ENCODE data around the gene FKBP1B.
"Not testable (repeated sequence)": the region's sequence is repeated elsewhere in the genome, so short reads cannot be mapped to it uniquely, and the experiment has no call there.

The FKBP1B gene

DNA sequence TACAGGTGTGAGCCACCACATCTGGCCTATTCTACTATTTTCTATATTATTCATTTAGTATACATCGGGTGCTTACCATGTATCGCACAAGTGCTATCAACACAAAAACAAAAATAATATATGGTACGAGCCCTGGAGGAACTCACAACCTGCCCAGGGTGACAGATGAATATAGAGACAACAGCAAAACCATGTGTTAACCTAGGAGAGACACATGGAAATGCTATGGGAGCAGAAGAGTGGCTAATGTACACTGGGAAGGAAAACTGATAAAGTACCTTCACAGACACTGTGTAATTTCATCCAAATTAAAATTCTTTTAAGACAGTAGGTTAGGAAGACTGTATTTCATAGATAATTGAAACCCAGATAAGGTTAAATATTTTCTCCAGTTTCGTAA is 22.7 kb downstream of the FKBP1B start:
- DNase-seq: no peak

GRCh38 chr2:24073816-24074215 is 24.3 kb downstream of the FKBP1B start:
- no peak for DNase-seq

- no peak for DNase-seq
Observed at GRCh38 chr2:24075259-24075658, 25.7 kb downstream of the FKBP1B start.

DNA sequence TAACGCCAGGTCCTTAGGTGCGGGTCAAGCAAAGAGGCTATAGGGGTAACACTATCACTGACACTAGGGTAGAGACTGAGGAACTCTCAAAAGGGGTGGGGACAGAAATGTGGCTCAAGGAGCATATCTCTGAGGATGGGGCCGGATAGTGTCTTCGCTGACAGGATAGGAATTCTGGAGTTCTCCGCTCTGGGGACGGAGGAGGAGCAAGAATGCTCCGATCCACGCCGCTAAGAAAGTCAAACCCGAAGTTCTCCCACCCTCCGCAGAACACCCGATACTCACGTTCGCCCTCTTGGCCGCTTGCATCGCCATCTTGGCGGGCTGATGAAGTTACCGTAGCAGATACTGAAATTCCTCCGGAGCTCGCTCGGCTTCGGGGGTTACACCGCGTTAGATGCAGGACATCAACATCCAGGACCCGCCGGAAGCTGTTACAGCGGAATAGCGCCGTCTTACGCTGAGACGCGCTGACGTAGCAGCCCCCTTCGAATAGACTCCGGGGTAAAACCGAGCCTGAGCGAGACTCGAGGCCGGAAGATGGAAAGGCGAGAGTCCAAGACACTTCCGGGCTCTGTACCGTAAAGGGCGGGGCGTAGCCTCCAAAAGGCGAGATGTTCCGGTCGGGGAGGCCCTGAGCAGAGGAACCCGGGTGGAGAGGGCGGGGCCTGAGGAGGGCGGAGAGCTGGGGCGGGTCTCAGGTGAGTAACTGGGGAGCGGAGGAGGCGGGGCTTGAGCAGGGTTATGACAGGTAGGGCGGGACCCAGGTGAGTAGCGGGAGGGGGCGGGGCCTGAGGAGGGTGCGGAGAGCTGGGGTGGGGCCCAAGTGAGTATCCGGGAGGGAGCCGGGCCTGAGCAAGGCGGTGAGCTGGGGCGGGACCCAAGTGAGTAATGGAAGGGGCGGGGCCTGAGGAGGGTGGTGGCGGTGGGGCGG is 26.6 kb downstream of the FKBP1B start, which contains the start of gene SF3B6:
SF3B6 (minus strand) TSS at position 412 of the 934 bp plus-strand sequence; CDS start at position 315, 97 bp downstream.
- DNase-seq: peak; percentile 99

- DNase-seq: peak; percentile 15
Observed at GRCh38 chr2:24076849-24077534, 27.5 kb downstream of the FKBP1B start.

GRCh38 chr2:24077535-24077877 is 28.0 kb downstream of the FKBP1B start:
- no peak for DNase-seq

DNA sequence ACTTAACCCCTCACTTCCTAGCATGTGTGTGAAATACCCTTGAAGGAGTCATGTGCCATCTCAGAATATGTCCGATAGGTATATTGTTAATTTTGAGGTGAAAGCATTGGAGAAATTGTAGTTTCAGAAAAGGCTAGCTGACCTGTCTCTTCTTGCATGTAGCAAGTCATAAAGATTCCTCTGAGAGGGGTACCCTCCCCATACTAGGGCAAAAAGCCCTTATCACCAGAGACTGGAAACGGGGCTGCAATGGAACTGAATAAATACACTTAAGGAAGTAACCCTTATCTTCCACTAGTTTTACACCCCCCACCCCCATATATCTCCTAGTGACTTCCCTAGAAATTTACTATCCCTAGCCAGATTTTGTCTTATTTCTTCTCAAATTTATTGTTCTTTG is 28.3 kb downstream of the FKBP1B start:
- no peak for DNase-seq

DNA sequence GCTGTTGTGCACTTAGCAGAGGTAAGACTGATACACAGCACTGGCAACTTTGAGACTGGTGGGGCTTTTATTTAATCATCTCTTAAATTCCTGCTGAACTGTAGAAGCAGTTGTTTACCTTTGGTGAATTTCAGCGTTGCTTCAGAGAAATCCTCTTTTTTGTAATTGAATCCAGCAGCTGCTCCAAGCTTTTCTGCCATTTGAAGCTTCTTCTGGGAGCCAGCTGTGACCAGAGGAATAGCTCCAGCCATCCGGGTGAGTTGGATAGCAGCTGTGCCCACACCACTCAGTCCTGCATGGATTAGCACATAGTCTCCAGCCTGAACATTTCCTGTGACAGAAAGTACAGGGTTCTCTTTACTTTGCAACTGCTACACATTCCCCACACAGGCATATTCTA is 31.2 kb downstream of the FKBP1B start:
- DNase-seq: no peak

GRCh38 chr2:24082787-24083566 is 33.4 kb downstream of the FKBP1B start:
- DNase-seq: no peak

GRCh38 chr2:24083567-24084385 is 34.2 kb downstream of the FKBP1B start:
- no peak for DNase-seq

- peak; percentile 84 for DNase-seq
Observed at GRCh38 chr2:24084386-24085199, 35.1 kb downstream of the FKBP1B start, which contains the start of gene TP53I3. Gene TP53I3, minus strand, starts transcription at chr2:24084834. Its CDS starts 508 bp downstream, at chr2:24084326.

DNA sequence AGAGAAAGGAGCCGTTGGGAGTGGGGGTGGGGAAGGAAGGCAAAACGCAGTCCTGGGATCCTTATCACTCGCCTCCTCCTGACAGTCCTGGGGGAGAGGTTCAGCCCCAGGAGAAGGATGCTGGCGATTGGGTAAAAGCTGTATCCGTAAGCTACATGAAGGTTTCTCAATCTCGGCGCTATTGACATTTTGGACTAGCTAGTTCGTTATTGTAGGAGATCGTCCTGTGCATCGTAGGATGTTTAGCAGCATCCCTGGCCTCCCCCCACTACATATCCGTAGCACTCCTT is 35.6 kb downstream of the FKBP1B start:
- DNase-seq: no peak

GRCh38 chr2:24086241-24086640 is 36.7 kb downstream of the FKBP1B start:
- DNase-seq: no peak

- DNase-seq: no peak
Observed at GRCh38 chr2:24087032-24087431, 37.5 kb downstream of the FKBP1B start.

DNA sequence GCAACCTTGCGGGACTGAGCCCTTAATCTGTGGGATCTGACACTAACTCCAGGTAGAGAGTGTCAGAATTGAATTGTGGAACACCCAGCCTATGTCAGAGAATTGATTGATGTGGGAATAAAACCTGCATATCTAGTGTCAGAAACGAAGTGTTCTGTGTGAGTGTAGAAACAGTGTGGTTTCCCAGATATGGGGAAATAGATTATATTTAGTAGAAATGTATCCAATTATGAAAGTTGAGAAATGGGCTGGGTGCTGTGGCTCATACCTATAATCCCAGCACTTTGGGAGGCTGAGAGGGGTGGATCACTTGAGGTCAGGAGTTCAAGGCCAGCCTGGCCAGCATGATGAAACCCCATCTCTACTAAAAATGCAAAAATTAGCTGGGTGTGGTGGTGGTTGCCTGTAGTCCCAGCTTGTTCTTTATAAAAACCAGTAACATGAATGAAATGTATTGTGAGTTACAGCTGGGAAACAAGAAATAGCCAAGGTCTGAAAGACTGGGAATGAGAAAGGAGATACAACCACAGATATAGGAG is 39.3 kb downstream of the FKBP1B start:
- DNase-seq: no peak

DNA sequence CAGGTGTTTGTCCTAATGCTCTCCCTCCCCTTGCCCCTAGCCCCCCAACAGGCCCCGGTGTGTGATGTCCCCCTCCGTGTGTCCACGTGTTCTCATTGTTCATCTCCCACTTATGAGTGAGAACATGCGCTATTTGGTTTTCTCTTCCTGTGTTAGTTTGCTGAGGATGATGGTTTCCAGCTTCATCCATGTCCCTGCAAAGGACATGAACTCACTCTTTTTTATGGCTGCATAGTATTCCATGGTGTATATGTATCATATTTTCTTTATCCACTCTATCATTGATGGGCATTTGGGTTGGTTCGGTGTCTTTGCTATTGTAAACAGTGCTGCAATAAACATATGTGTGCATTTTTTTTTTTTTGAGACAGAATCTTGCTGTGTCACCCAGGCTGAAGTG is 43.7 kb downstream of the FKBP1B start:
- not testable (repeated sequence) for DNase-seq

DNA sequence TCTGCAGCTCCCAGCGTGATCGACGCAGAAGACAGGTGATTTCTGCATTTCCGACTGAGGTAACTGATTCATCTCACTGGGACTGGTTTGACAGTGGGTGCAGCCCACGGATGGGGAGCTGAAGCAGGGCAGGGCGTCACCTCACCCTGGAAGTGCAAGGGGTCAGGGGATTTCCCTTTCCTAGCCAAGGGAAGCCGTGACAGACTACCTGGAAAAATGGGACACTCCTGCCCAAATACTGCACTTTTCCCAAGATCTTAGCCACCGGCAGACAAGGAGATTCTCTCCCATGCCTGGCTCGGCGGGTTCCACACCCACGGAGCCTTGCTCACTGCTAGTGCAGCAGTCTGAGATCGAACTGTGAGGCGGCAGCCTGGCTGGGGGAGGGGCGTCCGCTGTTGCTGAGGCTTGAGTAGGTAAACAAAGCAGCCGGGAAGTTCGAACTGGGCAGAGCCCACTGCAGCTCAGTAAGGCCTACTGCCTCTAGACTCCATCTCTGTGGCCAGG is 45.7 kb downstream of the FKBP1B start:
- DNase-seq: not testable (repeated sequence)

DNA sequence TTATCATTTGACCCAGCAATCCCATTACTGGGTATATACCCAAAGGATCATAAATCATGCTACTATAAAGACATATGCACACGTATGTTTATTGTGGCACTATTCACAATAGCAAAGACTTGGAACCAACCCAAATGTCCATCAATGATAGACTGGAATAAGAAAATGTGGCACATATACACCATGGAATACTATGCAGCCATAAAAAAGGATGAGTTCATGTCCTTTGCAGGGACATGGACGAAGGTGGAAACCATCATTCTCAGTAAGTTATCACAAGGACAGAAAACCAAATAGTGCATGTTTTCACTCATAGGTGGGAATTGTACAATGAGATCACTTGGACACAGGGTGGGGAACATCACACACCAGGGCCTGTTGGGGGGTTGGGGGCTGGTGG is 51.2 kb downstream of the FKBP1B start:
- not testable (repeated sequence) for DNase-seq

GRCh38 chr2:24101992-24102391 is 52.5 kb downstream of the FKBP1B start:
- no peak for DNase-seq

GRCh38 chr2:24102677-24103076 is 53.1 kb downstream of the FKBP1B start:
- DNase-seq: no peak

DNA sequence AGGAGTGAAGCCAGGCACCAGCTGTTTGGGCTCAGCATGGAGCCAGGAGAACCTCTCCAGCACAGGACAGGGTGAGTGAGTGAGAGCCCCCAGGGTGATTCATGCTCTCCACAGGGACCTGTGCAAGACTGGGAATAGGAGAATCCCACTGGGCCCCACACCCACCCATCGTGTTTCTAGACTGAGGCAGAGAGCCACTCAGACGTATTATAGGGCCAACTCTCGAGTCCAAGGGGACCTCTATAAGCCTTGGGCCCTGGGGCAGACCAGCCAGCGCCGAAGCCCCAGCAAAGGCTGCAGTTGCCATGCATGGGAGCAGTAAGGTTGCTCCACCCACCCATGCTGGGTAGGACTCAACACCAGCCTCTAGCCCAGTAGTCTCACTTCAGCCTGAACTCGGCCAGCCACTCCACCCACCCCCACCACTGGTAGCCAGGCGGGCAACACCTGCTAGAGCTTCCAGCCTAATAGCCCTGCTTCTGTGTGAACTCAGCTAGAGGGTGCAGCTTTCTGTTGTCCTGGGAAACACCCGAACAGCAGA is 54.6 kb downstream of the FKBP1B start:
- no peak for DNase-seq

Data from stimulated activated CD4-positive, alpha-beta T cell treated with anti-CD3 and anti-CD28 coated beads, Interleukin-12 subunit alpha, Interleukin-12 subunit beta, amount 100 ng/mL, for 4 hours (primary cell).